Measurements from ENCODE around the gene CEP112. TPM values are rescaled to one million over a fixed set of nuclear protein-coding genes. Genes with fewer than 3 reads are reported as not detected.

Gene CEP112
- total and polyA plus RNA-seq, 4 donors: 1.1 to 4.9 (median 1.4) TPM

GRCh38 chr17:65656390-65657250 is 535.3 kb downstream of the CEP112 start:
- DNase-seq (ENCODE audit: low spot score): no peak
- H3K27ac ChIP-seq (ENCODE audit: low read depth in 1 of 2, low read length in 2 of 2): no peak overlapping the region
- no peaks in the 10 kb centered on the region for H3K4me1 ChIP-seq (ENCODE audit: control insufficient read depth in 4 of 4, insufficient read depth in 4 of 4, low read length in 3 of 4)
- no peaks in the 10 kb centered on the region for H3K27me3 ChIP-seq (ENCODE audit: control insufficient read depth in 4 of 4, insufficient read depth in 4 of 4, low read length in 3 of 4)
- H3K9me3 ChIP-seq (ENCODE audit: control insufficient read depth in 4 of 4, low read length in 3 of 4): no peaks in the 10 kb centered on the region
- TF ChIP-seq FOXA1 (IDR thresholded peaks at IDR 0.05) (no peak), FOXA2 (IDR thresholded peaks at IDR 0.05) (no peak), TAF1 (conservative IDR thresholded peaks at IDR 0.05) (no peak), CTCF (IDR thresholded peaks at IDR 0.05; ENCODE audit: low read depth, low read length, missing input control) (no peak), HNF4A (conservative IDR thresholded peaks at IDR 0.05) (no peak), YY1 (IDR thresholded peaks at IDR 0.05) (no peak), MAX (IDR thresholded peaks at IDR 0.05) (no peak), HNF4G (IDR thresholded peaks at IDR 0.05) (no peak)
- H3K4me3 ChIP-seq (ENCODE audit: low read depth in 1 of 3, low read length in 3 of 3): no peak overlapping the region
- 66% methylated on average over 7 of the region's 7 CpGs for WGBS
- H3K9ac ChIP-seq (ENCODE audit: low read depth in 1 of 2, low read length in 2 of 2): no peak overlapping the region
- no peaks in the 10 kb centered on the region for H3K36me3 ChIP-seq (ENCODE audit: control insufficient read depth in 4 of 4, insufficient read depth in 3 of 4, low read depth in 1 of 4, low read length in 3 of 4)

GRCh38 chr17:65655706-65656105 is 536.2 kb downstream of the CEP112 start:
- no peaks in the 10 kb centered on the region for H3K9me3 ChIP-seq (ENCODE audit: control insufficient read depth in 4 of 4, low read length in 3 of 4)
- no peak overlapping the region for H3K9ac ChIP-seq (ENCODE audit: low read depth in 1 of 2, low read length in 2 of 2)
- no peaks in the 10 kb centered on the region for H3K4me1 ChIP-seq (ENCODE audit: control insufficient read depth in 4 of 4, insufficient read depth in 4 of 4, low read length in 3 of 4)
- no peaks in the 10 kb centered on the region for H3K36me3 ChIP-seq (ENCODE audit: control insufficient read depth in 4 of 4, insufficient read depth in 3 of 4, low read depth in 1 of 4, low read length in 3 of 4)
- no peaks in the 10 kb centered on the region for H3K27me3 ChIP-seq (ENCODE audit: control insufficient read depth in 4 of 4, insufficient read depth in 4 of 4, low read length in 3 of 4)
- no peak overlapping the region for H3K27ac ChIP-seq (ENCODE audit: low read depth in 1 of 2, low read length in 2 of 2)
- no peak for DNase-seq (ENCODE audit: low spot score)
- WGBS: 98% methylated on average over 3 of the region's 3 CpGs
- H3K4me3 ChIP-seq (ENCODE audit: low read depth in 1 of 3, low read length in 3 of 3): no peak overlapping the region
- TF ChIP-seq RAD21 (IDR thresholded peaks at IDR 0.05) (no peak), ATF3 (IDR thresholded peaks at IDR 0.05) (no peak), JUND (IDR thresholded peaks at IDR 0.05) (no peak), RXRA (IDR thresholded peaks at IDR 0.05) (no peak), SP1 (IDR thresholded peaks at IDR 0.05) (no peak), YY1 (IDR thresholded peaks at IDR 0.05) (no peak), NR2F2 (IDR thresholded peaks at IDR 0.05) (no peak), REST (IDR thresholded peaks at IDR 0.05) (no peak), MAX (IDR thresholded peaks at IDR 0.05) (no peak), FOXA2 (IDR thresholded peaks at IDR 0.05) (no peak), ZBTB33 (IDR thresholded peaks at IDR 0.05) (no peak), HNF4G (IDR thresholded peaks at IDR 0.05) (no peak), GABPA (IDR thresholded peaks at IDR 0.05 in 1 of 2, conservative IDR thresholded peaks at IDR 0.05 in 1 of 2) (no peak), EGR1 (IDR thresholded peaks at IDR 0.05; ENCODE audit: low read depth in 2 of 2) (no peak), HNF4A (conservative IDR thresholded peaks at IDR 0.05) (no peak), CTCF (IDR thresholded peaks at IDR 0.05; ENCODE audit: low read depth, low read length, missing input control) (no peak)

All from liver (tissue), 9 donors.